ENCODE results near the gene CNTN6. TPM values are rescaled to one million over a fixed set of nuclear protein-coding genes. Genes with fewer than 3 reads are reported as not detected.

Gene CNTN6
- total and polyA plus RNA-seq, 4 experiments from 2014 or later, result not detected

GRCh38 chr3:1421577-1421976 lies 328.8 kb downstream of the CNTN6 start:
- Mint-ChIP-seq H3K27ac (no peak overlapping the region), H3K4me1 (no peaks in the 10 kb centered on the region), H3K27me3 (no peaks in the 10 kb centered on the region), H3K9me3 (peaks cover 0 to 9% (median 3%) of the 10 kb centered on the region in 8 donors), H3K36me3 (no peaks in the 10 kb centered on the region), H3K4me3 (no peak overlapping the region)
- H3K4me1 ChIP-seq (ENCODE audit: insufficient read depth, low read length), result no peaks in the 10 kb centered on the region
- H3K4me3 ChIP-seq (ENCODE audit: low read length in 2 of 2), result no peak overlapping the region
- no peaks in the 10 kb centered on the region for H3K27me3 ChIP-seq (ENCODE audit: insufficient read depth, low read length)
- CTCF ChIA-PET (ENCODE audit: partially characterized antibody), result no interaction called here
- DNase-seq, result no peak
- intact Hi-C loops (cut with micrococcal nuclease), result no loop called here
- H3K27ac ChIP-seq (ENCODE audit: low read depth, low read length), result no peak overlapping the region
- no peaks in the 10 kb centered on the region for H3K36me3 ChIP-seq (ENCODE audit: insufficient read depth, low read length)
- POLR2A ChIA-PET (ENCODE audit: partially characterized antibody), result no interaction called here
- no peaks in the 10 kb centered on the region for H3K9me3 ChIP-seq (ENCODE audit: control insufficient read depth in 1 of 2, low read length in 2 of 2)

DNA sequence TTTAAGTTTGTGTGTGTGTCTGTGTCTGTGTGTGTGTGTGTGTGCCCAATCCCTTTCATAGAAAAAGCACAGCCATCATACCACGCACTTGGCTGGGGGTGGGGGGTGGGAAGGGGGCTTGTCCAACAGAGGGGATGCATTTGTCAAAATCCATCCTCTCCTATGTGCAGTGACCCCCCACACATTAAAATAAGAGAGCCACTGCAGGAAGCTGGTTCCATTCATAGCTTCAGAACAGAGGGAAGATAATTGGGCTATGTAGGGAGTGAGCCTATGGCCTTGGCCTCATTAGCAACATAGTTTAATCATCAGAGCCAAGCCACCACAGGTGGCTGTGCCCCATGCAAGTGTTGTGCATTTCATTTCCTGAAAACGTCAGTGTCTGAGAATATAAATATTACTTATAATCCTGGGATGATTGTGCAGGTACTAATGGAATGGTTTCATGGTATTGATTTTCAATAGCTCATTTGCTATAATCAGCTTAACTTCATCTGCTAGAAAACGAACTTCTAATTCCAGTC lies 330.8 kb downstream of the CNTN6 start:
- ChIA-PET CTCF (ENCODE audit: partially characterized antibody) (no interaction called here), POLR2A (ENCODE audit: partially characterized antibody) (no interaction called here)
- no peak for DNase-seq
- no peaks in the 10 kb centered on the region for H3K4me1 Mint-ChIP-seq
- H3K4me1 ChIP-seq (ENCODE audit: insufficient read depth, low read length), result no peaks in the 10 kb centered on the region
- intact Hi-C loops (cut with micrococcal nuclease), result no loop called here
- peaks cover 0 to 5% (median 3%) of the 10 kb centered on the region in 8 donors for H3K9me3 Mint-ChIP-seq
- H3K4me3 Mint-ChIP-seq, result no peak overlapping the region
- no peaks in the 10 kb centered on the region for H3K36me3 Mint-ChIP-seq
- no peaks in the 10 kb centered on the region for H3K9me3 ChIP-seq (ENCODE audit: control insufficient read depth in 1 of 2, low read length in 2 of 2)
- H3K36me3 ChIP-seq (ENCODE audit: insufficient read depth, low read length), result no peaks in the 10 kb centered on the region
- no peaks in the 10 kb centered on the region for H3K27me3 ChIP-seq (ENCODE audit: insufficient read depth, low read length)
- no peak overlapping the region for H3K4me3 ChIP-seq (ENCODE audit: low read length in 2 of 2)
- no peak overlapping the region for H3K27ac ChIP-seq (ENCODE audit: low read depth, low read length)
- no peak overlapping the region for H3K27ac Mint-ChIP-seq
- H3K27me3 Mint-ChIP-seq, result no peaks in the 10 kb centered on the region

DNA sequence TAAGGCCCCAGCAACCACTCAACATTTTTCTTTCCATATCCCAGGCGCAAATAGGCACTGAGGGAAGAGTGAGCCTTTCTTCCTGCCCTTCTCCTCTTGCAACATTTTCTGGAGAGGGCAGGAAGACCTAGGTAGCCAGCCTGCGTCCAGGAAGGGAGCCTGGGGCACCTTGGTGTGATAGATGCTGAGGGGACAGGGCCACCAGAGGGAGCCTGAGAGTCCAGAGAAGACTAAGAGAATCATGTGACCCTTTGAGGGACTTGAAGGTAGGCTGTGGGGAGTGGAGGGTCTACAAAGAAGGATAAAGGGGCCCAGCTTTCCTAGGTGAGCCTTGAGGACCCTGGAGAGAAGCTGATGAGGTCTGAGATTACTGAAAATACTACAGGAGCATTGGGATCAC lies 346.6 kb downstream of the CNTN6 start:
- Mint-ChIP-seq H3K4me3 (no peak overlapping the region), H3K27ac (no peak overlapping the region), H3K9me3 (peaks cover 0 to 13% (median 4%) of the 10 kb centered on the region in 8 donors), H3K27me3 (no peaks in the 10 kb centered on the region), H3K36me3 (no peaks in the 10 kb centered on the region), H3K4me1 (no peaks in the 10 kb centered on the region)
- no peak for DNase-seq
- intact Hi-C loops (cut with micrococcal nuclease), result no loop called here
- Histone ChIP-seq H3K36me3 (ENCODE audit: insufficient read depth, low read length) (no peaks in the 10 kb centered on the region), H3K27ac (ENCODE audit: low read depth, low read length) (no peak overlapping the region), H3K4me3 (ENCODE audit: low read length in 2 of 2) (no peak overlapping the region), H3K9me3 (ENCODE audit: control insufficient read depth in 1 of 2, low read length in 2 of 2) (no peaks in the 10 kb centered on the region), H3K27me3 (ENCODE audit: insufficient read depth, low read length) (no peaks in the 10 kb centered on the region), H3K4me1 (ENCODE audit: insufficient read depth, low read length) (no peaks in the 10 kb centered on the region)
- ChIA-PET CTCF (ENCODE audit: partially characterized antibody) (no interaction called here), POLR2A (ENCODE audit: partially characterized antibody) (no interaction called here)

DNA sequence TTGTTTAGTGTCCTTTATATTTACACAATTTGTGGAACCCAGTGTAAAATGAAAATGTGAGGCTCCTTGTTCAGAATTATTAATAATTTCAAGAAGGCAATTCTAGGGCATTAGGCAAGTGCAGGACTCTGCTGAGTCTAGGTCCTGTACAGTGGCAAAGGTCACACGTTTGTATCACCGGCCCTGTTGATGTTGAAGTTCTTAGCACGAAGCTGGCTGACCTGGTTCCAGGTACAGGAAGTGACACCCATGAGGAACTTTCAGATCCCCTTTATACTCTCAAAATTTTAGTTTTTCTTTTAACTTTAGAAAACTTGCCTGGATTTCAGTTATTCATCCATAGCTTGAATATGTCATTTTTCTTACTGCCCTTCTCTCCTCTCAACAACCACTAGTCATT lies 349.4 kb downstream of the CNTN6 start:
- Mint-ChIP-seq H3K9me3 (peaks cover 0 to 13% (median 6%) of the 10 kb centered on the region in 8 donors), H3K36me3 (no peaks in the 10 kb centered on the region), H3K27me3 (no peaks in the 10 kb centered on the region), H3K27ac (no peak overlapping the region), H3K4me3 (no peak overlapping the region), H3K4me1 (no peaks in the 10 kb centered on the region)
- H3K36me3 ChIP-seq (ENCODE audit: insufficient read depth, low read length), result no peaks in the 10 kb centered on the region
- no peaks in the 10 kb centered on the region for H3K27me3 ChIP-seq (ENCODE audit: insufficient read depth, low read length)
- ChIA-PET CTCF (ENCODE audit: partially characterized antibody) (no interaction called here), POLR2A (ENCODE audit: partially characterized antibody) (no interaction called here)
- H3K9me3 ChIP-seq (ENCODE audit: control insufficient read depth in 1 of 2, low read length in 2 of 2), result no peaks in the 10 kb centered on the region
- no peak overlapping the region for H3K27ac ChIP-seq (ENCODE audit: low read depth, low read length)
- no peak for DNase-seq
- intact Hi-C loops (cut with micrococcal nuclease), result no loop called here
- H3K4me1 ChIP-seq (ENCODE audit: insufficient read depth, low read length), result no peaks in the 10 kb centered on the region
- H3K4me3 ChIP-seq (ENCODE audit: low read length in 2 of 2), result no peak overlapping the region

- Histone ChIP-seq H3K9me3 (ENCODE audit: control insufficient read depth in 1 of 2, low read length in 2 of 2) (no peaks in the 10 kb centered on the region), H3K4me1 (ENCODE audit: insufficient read depth, low read length) (no peaks in the 10 kb centered on the region), H3K4me3 (ENCODE audit: low read length in 2 of 2) (no peak overlapping the region), H3K27ac (ENCODE audit: low read depth, low read length) (no peak overlapping the region), H3K36me3 (ENCODE audit: insufficient read depth, low read length) (no peaks in the 10 kb centered on the region), H3K27me3 (ENCODE audit: insufficient read depth, low read length) (no peaks in the 10 kb centered on the region)
- ChIA-PET POLR2A (ENCODE audit: partially characterized antibody) (no interaction called here), CTCF (ENCODE audit: partially characterized antibody) (no interaction called here)
- H3K4me1 Mint-ChIP-seq, result no peaks in the 10 kb centered on the region
- DNase-seq, result no peak
- no peak overlapping the region for H3K27ac Mint-ChIP-seq
- no peaks in the 10 kb centered on the region for H3K27me3 Mint-ChIP-seq
- H3K9me3 Mint-ChIP-seq, result peaks cover 0 to 13% (median 6%) of the 10 kb centered on the region in 8 donors
- H3K36me3 Mint-ChIP-seq, result no peaks in the 10 kb centered on the region
- intact Hi-C loops (cut with micrococcal nuclease), result no loop called here
- H3K4me3 Mint-ChIP-seq, result no peak overlapping the region
Observed at GRCh38 chr3:1444195-1444594, 351.4 kb downstream of the CNTN6 start.

- H3K4me1 Mint-ChIP-seq, result no peaks in the 10 kb centered on the region
- no peak overlapping the region for H3K4me3 Mint-ChIP-seq
- H3K4me1 ChIP-seq (ENCODE audit: insufficient read depth, low read length), result no peaks in the 10 kb centered on the region
- no peaks in the 10 kb centered on the region for H3K36me3 Mint-ChIP-seq
- DNase-seq, result no peak
- no peaks in the 10 kb centered on the region for H3K27me3 ChIP-seq (ENCODE audit: insufficient read depth, low read length)
- H3K27ac Mint-ChIP-seq, result no peak overlapping the region
- no peak overlapping the region for H3K27ac ChIP-seq (ENCODE audit: low read depth, low read length)
- intact Hi-C loops (cut with micrococcal nuclease), result no loop called here
- CTCF ChIA-PET (ENCODE audit: partially characterized antibody), result no interaction called here
- POLR2A ChIA-PET (ENCODE audit: partially characterized antibody), result no interaction called here
- no peak overlapping the region for H3K4me3 ChIP-seq (ENCODE audit: low read length in 2 of 2)
- H3K9me3 Mint-ChIP-seq, result peaks cover 0 to 8% (median 5%) of the 10 kb centered on the region in 8 donors
- no peaks in the 10 kb centered on the region for H3K27me3 Mint-ChIP-seq
- no peaks in the 10 kb centered on the region for H3K36me3 ChIP-seq (ENCODE audit: insufficient read depth, low read length)
- H3K9me3 ChIP-seq (ENCODE audit: control insufficient read depth in 1 of 2, low read length in 2 of 2), result no peaks in the 10 kb centered on the region
Observed at GRCh38 chr3:1446531-1446930, 353.7 kb downstream of the CNTN6 start.

GRCh38 chr3:1447452-1447851 lies 354.6 kb downstream of the CNTN6 start:
- no peak overlapping the region for H3K27ac Mint-ChIP-seq
- no peaks in the 10 kb centered on the region for H3K4me1 Mint-ChIP-seq
- DNase-seq, result no peak
- Histone ChIP-seq H3K4me3 (ENCODE audit: low read length in 2 of 2) (no peak overlapping the region), H3K27me3 (ENCODE audit: insufficient read depth, low read length) (no peaks in the 10 kb centered on the region), H3K27ac (ENCODE audit: low read depth, low read length) (no peak overlapping the region), H3K4me1 (ENCODE audit: insufficient read depth, low read length) (no peaks in the 10 kb centered on the region), H3K9me3 (ENCODE audit: control insufficient read depth in 1 of 2, low read length in 2 of 2) (no peaks in the 10 kb centered on the region), H3K36me3 (ENCODE audit: insufficient read depth, low read length) (no peaks in the 10 kb centered on the region)
- no peak overlapping the region for H3K4me3 Mint-ChIP-seq
- CTCF ChIA-PET (ENCODE audit: partially characterized antibody), result no interaction called here
- H3K9me3 Mint-ChIP-seq, result peaks cover 0 to 11% (median 5%) of the 10 kb centered on the region in 8 donors
- POLR2A ChIA-PET (ENCODE audit: partially characterized antibody), result no interaction called here
- H3K36me3 Mint-ChIP-seq, result no peaks in the 10 kb centered on the region
- H3K27me3 Mint-ChIP-seq, result no peaks in the 10 kb centered on the region
- intact Hi-C loops (cut with micrococcal nuclease), result no loop called here

- Histone ChIP-seq H3K36me3 (ENCODE audit: insufficient read depth, low read length) (no peaks in the 10 kb centered on the region), H3K27me3 (ENCODE audit: insufficient read depth, low read length) (no peaks in the 10 kb centered on the region), H3K4me3 (ENCODE audit: low read length in 2 of 2) (no peak overlapping the region), H3K27ac (ENCODE audit: low read depth, low read length) (no peak overlapping the region), H3K4me1 (ENCODE audit: insufficient read depth, low read length) (no peaks in the 10 kb centered on the region), H3K9me3 (ENCODE audit: control insufficient read depth in 1 of 2, low read length in 2 of 2) (no peaks in the 10 kb centered on the region)
- H3K27ac Mint-ChIP-seq, result no peak overlapping the region
- no peak overlapping the region for H3K4me3 Mint-ChIP-seq
- CTCF ChIA-PET (ENCODE audit: partially characterized antibody), result no interaction called here
- no peaks in the 10 kb centered on the region for H3K4me1 Mint-ChIP-seq
- intact Hi-C loops (cut with micrococcal nuclease), result no loop called here
- POLR2A ChIA-PET (ENCODE audit: partially characterized antibody), result no interaction called here
- H3K9me3 Mint-ChIP-seq, result peaks cover 0 to 12% (median 4%) of the 10 kb centered on the region in 8 donors
- no peak for DNase-seq
- H3K27me3 Mint-ChIP-seq, result no peaks in the 10 kb centered on the region
- H3K36me3 Mint-ChIP-seq, result no peaks in the 10 kb centered on the region
Observed at GRCh38 chr3:1448443-1448842, 355.6 kb downstream of the CNTN6 start.

All from CD4-positive, alpha-beta memory T cell (primary cell).